HL-60 (cell line): ENCODE data around the gene EHD1.
A peak's percentile ranks its signal among the peaks of the same experiment; 100 is the strongest.

Experiments
- DNase-seq, 2 experiments: peaks; one replicate each; pipeline ENCODE4 v3.0.0-alpha.2; 2010 to 2020; ENCODE audit warnings: low read depth in 1 of 2, low spot score in 1 of 2
- H3K27ac ChIP-seq: fragments of 250-450 bp; sonication (Bioruptor Pico); replicated peaks from 2 replicates; pipeline ENCODE4 v1.5.1; 2020; ENCODE audit warnings: mild to moderate bottlenecking, moderate library complexity
- H3K27me3 ChIP-seq: fragments of 250-450 bp; sonication (Bioruptor Pico); 2 replicates; pipeline ENCODE4 v1.5.1; 2021; ENCODE audit warnings: mild to moderate bottlenecking, moderate library complexity; ENCODE audit not compliant: insufficient read depth, poor library complexity, severe bottlenecking
- H3K4me3 ChIP-seq: replicated peaks from 2 replicates; pipeline ENCODE4 v1.5.1; 2011; ENCODE audit warnings: mild to moderate bottlenecking, control low read depth, low read length; ENCODE audit not compliant: insufficient read depth
- CTCF ChIP-seq: IDR thresholded peaks from one replicate; pipeline ENCODE4 v1.5.1; 2011; ENCODE audit warnings: low read length, control low read depth, inconsistent platforms; ENCODE audit not compliant: insufficient read depth
- GABPA ChIP-seq: IDR thresholded peaks from 2 replicates; pipeline ENCODE4 v1.6.1; 2012; ENCODE audit warnings: low read depth
- POLR2AphosphoS5 ChIP-seq: IDR thresholded peaks from 2 replicates; pipeline ENCODE4 v1.6.1; 2012; ENCODE audit warnings: low read depth
- REST ChIP-seq: IDR thresholded peaks from 2 replicates; pipeline ENCODE4 v1.6.1; 2012; ENCODE audit warnings: low read depth; ENCODE audit not compliant: insufficient replicate concordance
- SPI1 ChIP-seq: IDR thresholded peaks from 2 replicates; pipeline ENCODE4 v1.6.1; 2012; ENCODE audit warnings: low read depth, mild to moderate bottlenecking, borderline replicate concordance

Gene EHD1

GRCh38 chr11:64854157-64854533 is 24.3 kb downstream of the EHD1 start:
- Histone ChIP-seq H3K4me3 (no peak overlapping the region), H3K27ac (no peak overlapping the region), H3K27me3 (no peaks in the 10 kb centered on the region)
- no peak for DNase-seq
- TF ChIP-seq GABPA = no peak
- TF ChIP-seq POLR2AphosphoS5 = no peak
- no peak for TF ChIP-seq REST
- TF ChIP-seq SPI1 = no peak
- TF ChIP-seq CTCF = no peak

GRCh38 chr11:64853709-64854108 is 24.7 kb downstream of the EHD1 start:
- DNase-seq = peak in 1 of 2 experiments; percentile 25
- Histone ChIP-seq H3K27ac (no peak overlapping the region), H3K4me3 (no peak overlapping the region)

GRCh38 chr11:64852804-64853509 is 25.5 kb downstream of the EHD1 start:
- no peaks in the 10 kb centered on the region for H3K27me3 ChIP-seq
- H3K27ac ChIP-seq = no peak overlapping the region
- TF ChIP-seq CTCF (no peak), GABPA (no peak), SPI1 (no peak), POLR2AphosphoS5 (no peak), REST (no peak)
- no peak for DNase-seq
- H3K4me3 ChIP-seq = no peak overlapping the region

More at GRCh38 chr11:64853709-64854108, 24.7 kb downstream of the EHD1 start:
- TF ChIP-seq POLR2AphosphoS5 (no peak), SPI1 (peak; percentile 10; the same call in 1 of the 2 replicates)
- H3K27me3 ChIP-seq = no peaks in the 10 kb centered on the region

GRCh38 chr11:64851831-64852351 is 26.5 kb downstream of the EHD1 start:
- Histone ChIP-seq H3K27me3 (no peaks in the 10 kb centered on the region), H3K4me3 (no peak overlapping the region), H3K27ac (no peak overlapping the region)
- TF ChIP-seq CTCF = no peak
- no peak for TF ChIP-seq SPI1
- no peak for TF ChIP-seq GABPA
- no peak for TF ChIP-seq POLR2AphosphoS5
- no peak for TF ChIP-seq REST
- no peak for DNase-seq
